H1 (cell line): ENCODE measurements around the gene TMC3. TPM values are rescaled to one million over a fixed set of nuclear protein-coding genes. Genes with fewer than 3 reads are reported as not detected.

Experiments
- CTCF ChIA-PET: fragments of 300-600 bp; sonication (Branson Sonifier 250); formaldehyde crosslinking; loops from one replicate; lab custom pipeline; 2021; ENCODE audit not compliant: partially characterized antibody; lab: Charles Lee
- POLR2A ChIA-PET: fragments of 300-600 bp; sonication (Branson Sonifier 250); formaldehyde crosslinking; loops from one replicate; lab custom pipeline; 2021; ENCODE audit warnings: inconsistent platforms; ENCODE audit not compliant: partially characterized antibody; lab: Charles Lee
- DNase-seq, 2 experiments: peaks; one replicate each; pipeline versions ENCODE4 v3.0.0 to v3.0.0-alpha.2; 2010 to 2022; ENCODE audit warnings: low spot score in 2 of 2, low read depth in 1 of 2, mixed read lengths in 1 of 2
- FAIRE-seq: peaks from 2 replicates; lab custom pipeline; 2011; peaks lifted over from hg19 to GRCh38; lab: Jason Lieb, UNC
- H2AFZ ChIP-seq: 2 replicates; pipeline ENCODE4 v1.8.1; 2012; ENCODE audit warnings: low read length, inconsistent platforms
- H2AK5ac ChIP-seq: 2 replicates; pipeline ENCODE4 v1.6.1; 2013; ENCODE audit warnings: low read depth, low read length
- H2BK120ac ChIP-seq: replicated peaks from 2 replicates; pipeline ENCODE3; 2013; ENCODE audit warnings: low read depth, low read length, inconsistent platforms
- H2BK12ac ChIP-seq: 2 replicates; pipeline ENCODE4 v1.6.1; 2013; ENCODE audit warnings: low read depth, low read length
- H2BK15ac ChIP-seq: 2 replicates; pipeline ENCODE4 v1.6.1; 2013; ENCODE audit warnings: low read length
- H2BK20ac ChIP-seq: 2 replicates; pipeline ENCODE4 v1.6.1; 2013; ENCODE audit warnings: low read length
- H2BK5ac ChIP-seq: 2 replicates; pipeline ENCODE4 v1.6.1; 2013; ENCODE audit warnings: low read depth, low read length
- H3K14ac ChIP-seq: 2 replicates; pipeline ENCODE4 v1.6.1; 2013; ENCODE audit warnings: inconsistent platforms; ENCODE audit not compliant: insufficient read length
- H3K18ac ChIP-seq: 2 replicates; pipeline ENCODE4 v1.6.1; 2013; ENCODE audit warnings: low read length; ENCODE audit errors: extremely low read depth
- H3K23ac ChIP-seq: 2 replicates; pipeline ENCODE4 v1.6.1; 2013; ENCODE audit warnings: inconsistent platforms; ENCODE audit not compliant: insufficient read length
- H3K23me2 ChIP-seq: 2 replicates; pipeline ENCODE4 v1.6.1; 2013; ENCODE audit warnings: low read depth, low read length
- H3K27ac ChIP-seq: 2 replicates; pipeline ENCODE4 v1.6.1; 2011; ENCODE audit warnings: low read depth, low read length, inconsistent platforms
- H3K27me3 ChIP-seq, 4 experiments: replicated peaks in 1 of 4; 1 replicate in 1 of 4; 2 replicates in 3 of 4; pipeline versions ENCODE4 v1.6.1 to v1.8.1; 2011 to 2013; ENCODE audit warnings: low read length in 3 of 4, mild to moderate bottlenecking in 3 of 4, inconsistent platforms in 2 of 4, mixed read lengths in 2 of 4, moderate library complexity in 1 of 4; ENCODE audit not compliant: control insufficient read depth in 3 of 4, insufficient read depth in 3 of 4; ENCODE audit errors: extremely low read depth in 1 of 4
- H3K36me3 ChIP-seq, 4 experiments: 2 replicates each; pipeline versions ENCODE4 v1.6.1 to v1.8.1; 2011 to 2013; ENCODE audit warnings: mild to moderate bottlenecking in 4 of 4, low read length in 3 of 4, moderate library complexity in 2 of 4, control low read depth in 1 of 4, inconsistent platforms in 1 of 4; ENCODE audit not compliant: insufficient read depth in 4 of 4, control insufficient read depth in 2 of 4
- H3K4ac ChIP-seq: replicated peaks from 2 replicates; pipeline ENCODE3; 2013; ENCODE audit warnings: low read length, low read depth, mixed read lengths, inconsistent platforms; ENCODE audit not compliant: insufficient read length
- H3K4me1 ChIP-seq, 4 experiments: replicated peaks in 1 of 4; 1 replicate in 1 of 4; 2 replicates in 3 of 4; pipeline versions ENCODE4 v1.6.1 to v1.8.1; 2011 to 2013; ENCODE audit warnings: low read length in 3 of 4, inconsistent platforms in 2 of 4, mixed read lengths in 1 of 4; ENCODE audit not compliant: insufficient read depth in 4 of 4, control insufficient read depth in 3 of 4
- H3K4me2 ChIP-seq, 2 experiments: 2 replicates each; pipeline versions ENCODE4 v1.6.1 to v1.8.1; 2011 to 2013; ENCODE audit warnings: low read depth in 2 of 2, low read length in 2 of 2, control low read depth in 1 of 2, inconsistent platforms in 1 of 2, mild to moderate bottlenecking in 1 of 2; ENCODE audit not compliant: insufficient read depth in 1 of 2
- H3K4me3 ChIP-seq, 4 experiments: fragments of 200-600, 300-600 bp in 1 of 4; sonication (generic), shearing (Covaris generic), sonication (Bioruptor Twin) in 1 of 4; 2 replicates each; pipeline versions ENCODE4 v1.5.1 to v1.8.1; 2011 to 2016; ENCODE audit warnings: low read length in 4 of 4, low read depth in 3 of 4, control low read depth in 2 of 4, inconsistent platforms in 2 of 4, mild to moderate bottlenecking in 2 of 4, mixed read lengths in 1 of 4, moderate library complexity in 1 of 4; ENCODE audit not compliant: insufficient read depth in 2 of 4; ENCODE audit errors: extremely low read depth in 1 of 4
- H3K56ac ChIP-seq: replicated peaks from 2 replicates; pipeline ENCODE3; 2013; ENCODE audit warnings: low read depth, mild to moderate bottlenecking, mixed read lengths, low read length, inconsistent platforms; ENCODE audit not compliant: insufficient read length
- H3K79me1 ChIP-seq: 2 replicates; pipeline ENCODE4 v1.6.1; 2013; ENCODE audit warnings: low read depth, low read length, control low read depth
- H3K79me2 ChIP-seq, 2 experiments: 2 replicates each; pipeline versions ENCODE4 v1.6.1 to v1.8.1; 2012 to 2013; ENCODE audit warnings: low read length in 2 of 2, mild to moderate bottlenecking in 2 of 2, inconsistent platforms in 1 of 2; ENCODE audit not compliant: insufficient read depth in 2 of 2, control insufficient read depth in 1 of 2
- H3K9ac ChIP-seq, 4 experiments: replicated peaks in 1 of 4; 1 replicate in 1 of 4; 2 replicates in 3 of 4; pipeline versions ENCODE4 v1.6.1 to v1.8.1; 2011 to 2013; ENCODE audit warnings: low read depth in 3 of 4, low read length in 3 of 4, control low read depth in 2 of 4, mild to moderate bottlenecking in 2 of 4, moderate library complexity in 2 of 4, inconsistent platforms in 1 of 4; ENCODE audit errors: extremely low read depth in 1 of 4
- H3K9me3 ChIP-seq, 2 experiments: 2 replicates each; pipeline versions ENCODE4 v1.6.1 to v1.8.1; 2012 to 2013; ENCODE audit warnings: mild to moderate bottlenecking in 2 of 2, moderate library complexity in 2 of 2, control low read depth in 1 of 2, inconsistent platforms in 1 of 2, low read depth in 1 of 2, low read length in 1 of 2, mixed read lengths in 1 of 2; ENCODE audit not compliant: insufficient read depth in 2 of 2
- H4K20me1 ChIP-seq, 2 experiments: replicated peaks in 1 of 2; 2 replicates each; pipeline versions ENCODE3 to v1.8.1; 2011 to 2013; ENCODE audit warnings: inconsistent platforms in 2 of 2, low read length in 2 of 2, mild to moderate bottlenecking in 1 of 2; ENCODE audit not compliant: insufficient read depth in 2 of 2, control insufficient read depth in 1 of 2
- H4K5ac ChIP-seq: 2 replicates; pipeline ENCODE4 v1.6.1; 2013; ENCODE audit warnings: low read length, low read depth, mixed read lengths, inconsistent platforms; ENCODE audit not compliant: insufficient read length
- H4K8ac ChIP-seq: 2 replicates; pipeline ENCODE4 v1.8.0; 2013; ENCODE audit warnings: mild to moderate bottlenecking, moderate library complexity, low read length, inconsistent platforms; ENCODE audit not compliant: insufficient read depth; ENCODE audit errors: extremely low read depth
- H4K91ac ChIP-seq: replicated peaks from 2 replicates; pipeline ENCODE3; 2013; ENCODE audit warnings: low read length, mixed read lengths, inconsistent platforms; ENCODE audit not compliant: insufficient read length
- CTCF ChIP-seq, 3 experiments: IDR thresholded peaks; 1 replicate in 2 of 3; 2 replicates in 1 of 3; pipeline versions ENCODE4 v1.5.1 to v1.6.1; 2011; ENCODE audit warnings: low read length in 3 of 3, mild to moderate bottlenecking in 3 of 3, inconsistent platforms in 2 of 3, low read depth in 1 of 3, moderate library complexity in 1 of 3; ENCODE audit not compliant: insufficient read depth in 1 of 3; ENCODE audit errors: control extremely low read depth in 1 of 3
- E2F6 ChIP-seq: IDR thresholded peaks from 2 replicates; pipeline ENCODE4 v1.6.1; 2012; ENCODE audit warnings: inconsistent platforms
- EZH2 ChIP-seq: fragments of 200-600 bp; sonication (generic); IDR thresholded peaks from 2 replicates; pipeline ENCODE4 v1.7.1; 2012; ENCODE audit warnings: low read depth, mild to moderate bottlenecking, moderate library complexity, low read length, inconsistent platforms; ENCODE audit not compliant: severe bottlenecking
- FOSL1 ChIP-seq: IDR thresholded peaks from 2 replicates; pipeline ENCODE4 v1.6.1; 2011; ENCODE audit warnings: mild to moderate bottlenecking, low read depth, low read length, moderate library complexity; ENCODE audit not compliant: insufficient read depth
- GABPA ChIP-seq: IDR thresholded peaks from 2 replicates; pipeline ENCODE4 v1.6.1; 2011; ENCODE audit warnings: mild to moderate bottlenecking, low read length, moderate library complexity, borderline replicate concordance; ENCODE audit not compliant: insufficient read depth
- PHF8 ChIP-seq: fragments of 200-600 bp; sonication (generic); conservative IDR thresholded peaks from 2 replicates; pipeline ENCODE4 v1.7.1; 2012; ENCODE audit warnings: low read depth, mild to moderate bottlenecking, inconsistent platforms, low read length, moderate library complexity
- SP2 ChIP-seq: IDR thresholded peaks from 2 replicates; pipeline ENCODE4 v1.6.1; 2012; ENCODE audit warnings: mild to moderate bottlenecking, low read length, inconsistent platforms
- TEAD4 ChIP-seq: IDR thresholded peaks from 2 replicates; pipeline ENCODE4 v1.6.1; 2012; ENCODE audit warnings: low read depth, low read length, inconsistent platforms, mixed read lengths
- WGBS, 2 experiments: shearing (Covaris generic) in 1 of 2; methylation state at CpG; one replicate each; pipeline versions ENCODE4 v1.1.6 to v1.1.7; 2013 to 2015; ENCODE audit warnings: low lambda C conversion rate in 2 of 2, mixed read lengths in 2 of 2, inconsistent platforms in 1 of 2, low coverage in 1 of 2, missing lambda C conversion rate in 1 of 2; ENCODE audit not compliant: insufficient replicate concordance in 2 of 2, insufficient coverage in 1 of 2, insufficient read length in 1 of 2; ENCODE audit errors: extremely low coverage in 1 of 2, missing lambda C conversion rate in 1 of 2; 5-methylcytosine and 5-hydroxymethylcytosine counted together
- polyA plus RNA-seq, 7 experiments: library from polyadenylated mRNA; depleted of rRNA in 3 of 7; stranded (reverse) in 5 of 7; unstranded in 2 of 7; fragments of >200 nt in 5 of 7; fragments of 200-250 nt in 2 of 7; gene quantifications; 1 replicate in 5 of 7; 2 replicates in 1 of 7; 4 replicates in 1 of 7; pipeline versions ENCODE4 v1.2.1 to v1.2.3, GENCODE V29; 2011 to 2013; ENCODE audit warnings: missing spikeins in 2 of 7, mixed read lengths in 2 of 7
- total RNA-seq: library from RNA; stranded (reverse); fragmentation: NEBNext Ultra II Directional; extraction: Animal tissue kit (Norgen Biotek cat#: 25700); gene quantifications from 2 replicates; pipeline ENCODE4 v1.2.1, GENCODE V29; 2021
- TF ChIP-seq, protein P1 (sequence below): IDR thresholded peaks from 2 replicates; pipeline ENCODE4 v1.6.1; 2011; ENCODE audit warnings: low read depth, mild to moderate bottlenecking, low read length; ENCODE audit not compliant: insufficient read depth
- TF ChIP-seq, protein P2 (sequence below): IDR thresholded peaks from 2 replicates; pipeline ENCODE4 v1.6.1; 2012; ENCODE audit warnings: inconsistent platforms

TMC3 gene
- total and polyA plus RNA-seq, 2 of the 8 experiments (the other 6 are each of a cell fraction or from before 2014, with no cell fraction given): not detected

- H3K4me2 ChIP-seq: no peak overlapping the region
- no peaks in the 10 kb centered on the region for H3K9me3 ChIP-seq
- H4K91ac ChIP-seq: no peak overlapping the region
- H3K4me1 ChIP-seq: no peaks in the 10 kb centered on the region
- 93% methylated on average over 5 of the region's 5 CpGs; no CpG with 5 or more reads in 1 of the 2 experiments for WGBS, 2 experiments
- no peak overlapping the region for H3K23ac ChIP-seq
- no peak for FAIRE-seq
- ChIA-PET POLR2A (no interaction called here), CTCF (interaction anchor here (0.6 to 1.1 kb wide), 4 partner anchors 17 to 301 kb away, joined by 3 to 4 read pairs (median 3); no protein-coding TSS in a partner anchor)
- H2BK120ac ChIP-seq: no peak overlapping the region
- no peaks in the 10 kb centered on the region for H3K27me3 ChIP-seq
- no peak overlapping the region for H3K27ac ChIP-seq
- no peak overlapping the region for H3K18ac ChIP-seq
- H3K23me2 ChIP-seq: no peaks in the 10 kb centered on the region
- no peaks in the 10 kb centered on the region for H3K79me2 ChIP-seq
- H3K36me3 ChIP-seq: no peaks in the 10 kb centered on the region
- no peak overlapping the region for H4K8ac ChIP-seq
- H2BK15ac ChIP-seq: no peak overlapping the region
- H3K14ac ChIP-seq: no peak overlapping the region
- no peak overlapping the region for H2BK12ac ChIP-seq
- H2BK20ac ChIP-seq: no peak overlapping the region
- H2AK5ac ChIP-seq: no peak overlapping the region
- no peak overlapping the region for H2BK5ac ChIP-seq
- DNase-seq: no peak
- no peak overlapping the region for H3K4me3 ChIP-seq
- no peak overlapping the region for H3K9ac ChIP-seq
- no peak overlapping the region for H3K56ac ChIP-seq
- no peak overlapping the region for H3K4ac ChIP-seq
- no peak overlapping the region for H4K5ac ChIP-seq
- no peak overlapping the region for H2AFZ ChIP-seq
- H3K79me1 ChIP-seq: no peaks in the 10 kb centered on the region
- H4K20me1 ChIP-seq: no peaks in the 10 kb centered on the region
- TF ChIP-seq GABPA: no peak
- TF ChIP-seq TEAD4: no peak
- TF ChIP-seq, protein P1, sequence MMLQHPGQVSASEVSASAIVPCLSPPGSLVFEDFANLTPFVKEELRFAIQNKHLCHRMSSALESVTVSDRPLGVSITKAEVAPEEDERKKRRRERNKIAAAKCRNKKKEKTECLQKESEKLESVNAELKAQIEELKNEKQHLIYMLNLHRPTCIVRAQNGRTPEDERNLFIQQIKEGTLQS: no peak
- TF ChIP-seq FOSL1: no peak
- no peak for TF ChIP-seq PHF8
- no peak for TF ChIP-seq EZH2
- TF ChIP-seq CTCF (IDR thresholded peaks at IDR 0.05; ENCODE audit: control extremely low read depth in 1 of 3, insufficient read depth in 1 of 3, low read depth in 1 of 3, low read length in 3 of 3): no peak
- TF ChIP-seq, protein P2, sequence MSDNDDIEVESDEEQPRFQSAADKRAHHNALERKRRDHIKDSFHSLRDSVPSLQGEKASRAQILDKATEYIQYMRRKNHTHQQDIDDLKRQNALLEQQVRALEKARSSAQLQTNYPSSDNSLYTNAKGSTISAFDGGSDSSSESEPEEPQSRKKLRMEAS: no peak
- TF ChIP-seq SP2: no peak
- TF ChIP-seq E2F6: no peak
These were observed 837 bp downstream of the TMC3 start for GRCh38 chr15:81373176-81373575.
